Measurements from ENCODE around the gene GNGT2. TPM values are rescaled to one million over a fixed set of nuclear protein-coding genes. Genes with fewer than 3 reads are reported as not detected.
"Not testable (repeated sequence)": the region's sequence is repeated elsewhere in the genome, so short reads cannot be mapped to it uniquely, and the experiment has no call there.

Gene GNGT2
- total and polyA plus RNA-seq, 4 experiments from 2014 or later: 2.9 to 8.2 (median 5.1) TPM

DNA sequence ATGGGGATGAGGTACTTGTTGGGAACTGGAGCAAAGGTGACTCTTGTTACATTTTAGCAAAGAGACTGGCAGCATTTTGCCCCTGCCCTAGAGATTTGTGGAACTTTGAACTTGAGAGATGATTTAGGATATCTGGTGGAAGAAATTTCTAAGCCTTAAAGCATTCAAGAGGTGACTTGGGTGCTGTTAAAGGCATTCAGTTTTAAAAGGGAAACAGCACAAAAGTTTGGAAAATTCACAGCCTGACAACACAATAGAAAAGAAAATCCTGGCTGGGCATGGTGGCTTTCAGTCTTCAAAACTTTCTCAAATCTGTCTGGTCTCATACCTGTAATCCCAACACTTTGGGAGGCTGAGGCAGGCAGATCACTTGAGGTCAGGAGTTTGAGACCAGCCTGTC is 25.9 kb downstream of the GNGT2 start:
- H3K4me3 Mint-ChIP-seq; H3K4me1 Mint-ChIP-seq; H3K9me3 ChIP-seq (ENCODE audit: control insufficient read depth in 1 of 2, low read length in 2 of 2); H3K4me3 ChIP-seq (ENCODE audit: low read length in 2 of 2); H3K27ac ChIP-seq (ENCODE audit: low read depth, low read length); H3K36me3 Mint-ChIP-seq; H3K27me3 ChIP-seq (ENCODE audit: insufficient read depth, low read length); H3K36me3 ChIP-seq (ENCODE audit: insufficient read depth, low read length); intact Hi-C loops (cut with micrococcal nuclease); H3K4me1 ChIP-seq (ENCODE audit: insufficient read depth, low read length); DNase-seq; H3K27ac Mint-ChIP-seq; H3K27me3 Mint-ChIP-seq: not testable (repeated sequence)
- POLR2A ChIA-PET (ENCODE audit: partially characterized antibody): interaction anchor here (2.3 kb wide), 1 partner anchor 40 kb away, joined by 6 read pairs; no protein-coding TSS in a partner anchor
- peaks cover 0 to 19% (median 8%) of the 10 kb centered on the region in 8 donors for H3K9me3 Mint-ChIP-seq
- CTCF ChIA-PET (ENCODE audit: partially characterized antibody): interaction anchor here (10.2 kb wide), 1 partner anchor 46 kb away, joined by 315 read pairs; the partner anchor contains the start of gene PHOSPHO1

DNA sequence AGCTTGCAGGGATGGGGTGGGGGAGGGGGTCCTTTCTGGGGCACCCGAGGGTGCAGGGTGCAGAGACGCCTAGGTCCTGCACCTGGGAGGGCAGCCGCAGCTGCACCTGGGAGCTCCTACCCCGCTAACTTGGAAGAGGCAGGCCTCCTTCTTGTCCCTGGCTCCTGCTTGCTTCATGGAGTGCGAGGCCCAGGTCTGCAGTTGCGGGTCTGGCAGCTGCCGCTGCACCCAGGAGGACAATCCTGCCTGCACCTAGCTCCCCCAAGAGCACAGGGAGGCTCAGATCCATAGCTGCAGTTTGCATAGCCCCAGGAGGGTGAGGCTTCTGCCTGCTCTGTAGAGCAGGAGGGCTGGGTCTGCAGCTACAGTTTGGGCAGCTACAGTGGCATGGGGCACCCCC is 26.6 kb downstream of the GNGT2 start:
- ChIA-PET CTCF (ENCODE audit: partially characterized antibody) (interaction anchor here (10.2 kb wide), 1 partner anchor 47 kb away, joined by 315 read pairs; the partner anchor contains the start of gene PHOSPHO1), POLR2A (ENCODE audit: partially characterized antibody) (interaction anchor here (1.5 to 2.3 kb wide), 2 partner anchors 9 to 41 kb away, joined by 4 to 6 read pairs; no protein-coding TSS in a partner anchor)
- H3K9me3 Mint-ChIP-seq: peaks cover 0 to 19% (median 8%) of the 10 kb centered on the region in 8 donors
- peaks cover 0 to 3% (median 2%) of the 10 kb centered on the region in 4 donors for H3K4me1 Mint-ChIP-seq
- Histone ChIP-seq H3K27me3 (ENCODE audit: insufficient read depth, low read length) (no peaks in the 10 kb centered on the region), H3K27ac (ENCODE audit: low read depth, low read length) (no peak overlapping the region), H3K36me3 (ENCODE audit: insufficient read depth, low read length) (no peaks in the 10 kb centered on the region), H3K9me3 (ENCODE audit: control insufficient read depth in 1 of 2, low read length in 2 of 2) (peaks cover 0 to 6% of the 10 kb centered on the region in 2 donors), H3K4me3 (ENCODE audit: low read length in 2 of 2) (no peak overlapping the region), H3K4me1 (ENCODE audit: insufficient read depth, low read length) (peaks cover 4% of the 10 kb centered on the region)
- DNase-seq: no peak
- H3K36me3 Mint-ChIP-seq: peaks cover 0 to 4% of the 10 kb centered on the region in 2 donors
- H3K27ac Mint-ChIP-seq: no peak overlapping the region
- H3K4me3 Mint-ChIP-seq: no peak overlapping the region
- peaks cover 0 to 4% of the 10 kb centered on the region in 2 donors for H3K27me3 Mint-ChIP-seq
- intact Hi-C loops (cut with micrococcal nuclease): no loop called here

DNA sequence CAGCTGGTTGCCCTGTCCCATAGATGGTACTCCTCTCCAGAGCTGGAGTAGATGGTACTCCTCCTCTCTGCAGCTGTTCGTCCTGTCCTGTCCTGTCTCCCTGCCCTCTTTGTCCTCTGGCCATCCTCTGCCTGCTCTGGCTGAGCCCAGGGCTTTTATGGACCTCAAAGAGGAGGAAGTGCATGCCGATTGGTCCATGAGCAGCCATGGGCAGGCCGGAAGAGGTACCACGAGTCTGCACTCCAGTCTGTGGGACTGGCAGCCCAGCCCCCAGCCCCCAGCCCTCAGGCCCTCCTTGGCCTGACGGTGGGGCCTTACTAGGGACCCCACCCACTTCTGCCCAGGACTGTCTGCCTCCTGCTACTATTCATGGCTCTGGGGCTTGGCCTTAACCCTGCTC is 27.0 kb downstream of the GNGT2 start:
- H3K9me3 ChIP-seq (ENCODE audit: control insufficient read depth in 1 of 2, low read length in 2 of 2): peaks cover 0 to 6% of the 10 kb centered on the region in 2 donors
- CTCF ChIA-PET (ENCODE audit: partially characterized antibody): interaction anchor here (4.3 to 10.2 kb wide), 3 partner anchors 8 to 47 kb away, joined by 35 to 315 read pairs (median 54); partner anchors contain the start of gene PHOSPHO1
- Mint-ChIP-seq H3K27ac (no peak overlapping the region), H3K4me1 (peaks cover 0 to 3% (median 2%) of the 10 kb centered on the region in 4 donors), H3K9me3 (peaks cover 0 to 19% (median 8%) of the 10 kb centered on the region in 8 donors), H3K36me3 (peaks cover 0 to 4% of the 10 kb centered on the region in 2 donors), H3K4me3 (no peak overlapping the region), H3K27me3 (peaks cover 2 to 4% of the 10 kb centered on the region in 2 donors)
- no peaks in the 10 kb centered on the region for H3K36me3 ChIP-seq (ENCODE audit: insufficient read depth, low read length)
- no peak overlapping the region for H3K27ac ChIP-seq (ENCODE audit: low read depth, low read length)
- H3K4me3 ChIP-seq (ENCODE audit: low read length in 2 of 2): no peak overlapping the region
- no peak for DNase-seq
- intact Hi-C loops (cut with micrococcal nuclease): no loop called here
- no peaks in the 10 kb centered on the region for H3K27me3 ChIP-seq (ENCODE audit: insufficient read depth, low read length)
- peaks cover 4% of the 10 kb centered on the region for H3K4me1 ChIP-seq (ENCODE audit: insufficient read depth, low read length)
- POLR2A ChIA-PET (ENCODE audit: partially characterized antibody): interaction anchor here (1.5 to 2.3 kb wide), 2 partner anchors 10 to 41 kb away, joined by 4 to 6 read pairs; no protein-coding TSS in a partner anchor

GRCh38 chr17:49180998-49181635 is 29.3 kb downstream of the GNGT2 start:
- Mint-ChIP-seq H3K4me3 (no peak overlapping the region), H3K27ac (peak overlapping the region in 1 of 7 donors; percentile 36), H3K36me3 (peaks cover 2 to 4% of the 10 kb centered on the region in 2 donors), H3K27me3 (peaks cover 2 to 4% of the 10 kb centered on the region in 2 donors), H3K4me1 (peaks cover 0 to 3% (median 2%) of the 10 kb centered on the region in 4 donors), H3K9me3 (peaks cover 0 to 31% (median 21%) of the 10 kb centered on the region in 8 donors)
- Histone ChIP-seq H3K4me1 (ENCODE audit: insufficient read depth, low read length) (peaks cover 4% of the 10 kb centered on the region), H3K27me3 (ENCODE audit: insufficient read depth, low read length) (no peaks in the 10 kb centered on the region), H3K4me3 (ENCODE audit: low read length in 2 of 2) (no peak overlapping the region), H3K9me3 (ENCODE audit: control insufficient read depth in 1 of 2, low read length in 2 of 2) (peaks cover 0 to 6% of the 10 kb centered on the region in 2 donors), H3K36me3 (ENCODE audit: insufficient read depth, low read length) (no peaks in the 10 kb centered on the region), H3K27ac (ENCODE audit: low read depth, low read length) (no peak overlapping the region)
- CTCF ChIA-PET (ENCODE audit: partially characterized antibody): interaction anchor here (1.1 to 10.2 kb wide), 18 partner anchors 10 to 227 kb away, joined by 3 to 315 read pairs (median 9); partner anchors contain the start of gene PHOSPHO1
- intact Hi-C loops (cut with micrococcal nuclease): loop anchor here (1.0 kb wide), 3 partner anchors 11 to 109 kb away; no protein-coding TSS in a partner anchor
- DNase-seq: no peak
- POLR2A ChIA-PET (ENCODE audit: partially characterized antibody): interaction anchor here (1.4 to 2.1 kb wide), 4 partner anchors 11 to 46 kb away, joined by 5 to 11 read pairs (median 7); no protein-coding TSS in a partner anchor

GRCh38 chr17:49180303-49180702 is 30.1 kb downstream of the GNGT2 start:
- peaks cover 1 to 38% (median 28%) of the 10 kb centered on the region in 8 donors for H3K9me3 Mint-ChIP-seq
- H3K27ac ChIP-seq (ENCODE audit: low read depth, low read length): no peak overlapping the region
- peaks cover 0 to 3% (median 2%) of the 10 kb centered on the region in 4 donors for H3K4me1 Mint-ChIP-seq
- intact Hi-C loops (cut with micrococcal nuclease): loop anchor here (1.0 kb wide), 3 partner anchors 12 to 110 kb away; no protein-coding TSS in a partner anchor
- H3K27me3 ChIP-seq (ENCODE audit: insufficient read depth, low read length): no peaks in the 10 kb centered on the region
- DNase-seq: peak; percentile 44 to 59 (median 56)
- CTCF ChIA-PET (ENCODE audit: partially characterized antibody): interaction anchor here (0.7 to 10.2 kb wide), 28 partner anchors 9 to 427 kb away, joined by 3 to 315 read pairs (median 5); partner anchors contain the start of gene PHOSPHO1
- peaks cover 4% of the 10 kb centered on the region in 2 donors for H3K27me3 Mint-ChIP-seq
- H3K4me3 Mint-ChIP-seq: peak overlapping the region in 2 of 8 donors; percentile 13 to 50
- H3K9me3 ChIP-seq (ENCODE audit: control insufficient read depth in 1 of 2, low read length in 2 of 2): peaks cover 0 to 10% of the 10 kb centered on the region in 2 donors
- POLR2A ChIA-PET (ENCODE audit: partially characterized antibody): interaction anchor here (1.1 to 2.1 kb wide), 5 partner anchors 11 to 49 kb away, joined by 5 to 11 read pairs (median 5); no protein-coding TSS in a partner anchor
- H3K36me3 ChIP-seq (ENCODE audit: insufficient read depth, low read length): no peaks in the 10 kb centered on the region
- H3K4me1 ChIP-seq (ENCODE audit: insufficient read depth, low read length): peaks cover 4% of the 10 kb centered on the region
- H3K4me3 ChIP-seq (ENCODE audit: low read length in 2 of 2): no peak overlapping the region
- H3K27ac Mint-ChIP-seq: peak overlapping the region in 1 of 7 donors; percentile 54
- peaks cover 6 to 10% of the 10 kb centered on the region in 2 donors for H3K36me3 Mint-ChIP-seq

DNA sequence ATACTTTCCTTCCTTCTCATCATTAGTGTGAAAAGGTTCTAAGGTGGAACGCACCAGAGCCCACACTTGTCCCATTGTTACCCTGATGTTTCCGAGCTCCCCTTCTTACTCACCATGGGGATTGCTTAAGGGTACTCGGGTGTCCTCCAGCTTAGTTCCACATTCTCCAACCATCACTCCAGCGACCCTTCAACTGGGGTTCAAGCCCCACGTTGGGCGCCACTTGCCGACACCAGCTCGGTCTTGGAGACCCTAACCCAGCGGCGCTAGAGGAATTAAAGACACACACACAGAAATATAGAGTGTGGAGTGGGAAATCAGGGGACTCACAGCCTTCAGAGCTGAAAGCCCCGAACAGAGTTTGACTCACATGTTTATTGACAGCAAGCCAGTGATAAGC is 34.4 kb downstream of the GNGT2 start:
- peaks cover 22 to 28% of the 10 kb centered on the region in 2 donors for H3K27me3 Mint-ChIP-seq
- H3K36me3 ChIP-seq (ENCODE audit: insufficient read depth, low read length); H3K27ac Mint-ChIP-seq; H3K4me3 Mint-ChIP-seq; H3K4me3 ChIP-seq (ENCODE audit: low read length in 2 of 2); H3K4me1 ChIP-seq (ENCODE audit: insufficient read depth, low read length); intact Hi-C loops (cut with micrococcal nuclease); H3K4me1 Mint-ChIP-seq; H3K27me3 ChIP-seq (ENCODE audit: insufficient read depth, low read length); DNase-seq; H3K27ac ChIP-seq (ENCODE audit: low read depth, low read length); POLR2A ChIA-PET (ENCODE audit: partially characterized antibody): not testable (repeated sequence)
- CTCF ChIA-PET (ENCODE audit: partially characterized antibody): interaction anchor here (1.1 to 1.2 kb wide), 2 partner anchors 48 to 52 kb away, joined by 5 read pairs; no protein-coding TSS in a partner anchor
- peaks cover 9 to 57% (median 43%) of the 10 kb centered on the region in 8 donors for H3K9me3 Mint-ChIP-seq
- H3K9me3 ChIP-seq (ENCODE audit: control insufficient read depth in 1 of 2, low read length in 2 of 2): peaks cover 0 to 10% of the 10 kb centered on the region in 2 donors
- H3K36me3 Mint-ChIP-seq: peaks cover 14 to 18% of the 10 kb centered on the region in 2 donors

GRCh38 chr17:49170711-49171110 is 39.7 kb downstream of the GNGT2 start:
- H3K27me3 ChIP-seq (ENCODE audit: insufficient read depth, low read length): peaks cover 11% of the 10 kb centered on the region
- H3K27ac ChIP-seq (ENCODE audit: low read depth, low read length); intact Hi-C loops (cut with micrococcal nuclease); H3K4me1 Mint-ChIP-seq; H3K4me1 ChIP-seq (ENCODE audit: insufficient read depth, low read length); H3K36me3 ChIP-seq (ENCODE audit: insufficient read depth, low read length); H3K27ac Mint-ChIP-seq; H3K4me3 ChIP-seq (ENCODE audit: low read length in 2 of 2); DNase-seq; H3K4me3 Mint-ChIP-seq; POLR2A ChIA-PET (ENCODE audit: partially characterized antibody); H3K9me3 ChIP-seq (ENCODE audit: control insufficient read depth in 1 of 2, low read length in 2 of 2): not testable (repeated sequence)
- CTCF ChIA-PET (ENCODE audit: partially characterized antibody): interaction anchor here (1.9 kb wide), 1 partner anchor 9 kb away, joined by 15 read pairs; no protein-coding TSS in a partner anchor
- H3K36me3 Mint-ChIP-seq: peaks cover 10 to 14% of the 10 kb centered on the region in 2 donors
- peaks cover 47 to 59% of the 10 kb centered on the region in 2 donors for H3K27me3 Mint-ChIP-seq
- H3K9me3 Mint-ChIP-seq: peaks cover 9 to 45% (median 26%) of the 10 kb centered on the region in 8 donors
